Measurements from ENCODE around the gene ODC1.
"Not testable (repeated sequence)": the region's sequence is repeated elsewhere in the genome, so short reads cannot be mapped to it uniquely, and the experiment has no call there.

Gene ODC1

DNA sequence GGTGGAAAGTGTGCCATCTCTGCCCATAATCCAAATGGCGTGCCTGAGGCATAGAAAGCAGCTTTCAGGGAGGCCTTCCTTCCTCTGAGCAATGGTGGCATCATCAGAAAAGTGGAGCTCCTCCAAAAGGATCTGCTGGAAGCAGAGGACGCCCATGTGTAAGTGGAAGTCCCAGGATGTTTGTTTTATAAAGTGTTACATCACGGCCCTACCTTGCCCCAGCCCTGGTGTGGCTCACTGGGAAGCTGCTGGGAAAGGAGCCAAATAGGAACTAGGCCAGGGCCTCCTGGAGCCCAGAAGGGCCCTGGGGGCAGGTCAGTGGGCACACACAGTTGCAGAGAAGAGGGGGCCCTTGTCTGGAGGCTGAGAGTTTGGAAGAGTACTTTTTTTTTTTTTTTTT is 4.2 kb upstream of the ODC1 start:
- DNase-seq = no peak

DNA sequence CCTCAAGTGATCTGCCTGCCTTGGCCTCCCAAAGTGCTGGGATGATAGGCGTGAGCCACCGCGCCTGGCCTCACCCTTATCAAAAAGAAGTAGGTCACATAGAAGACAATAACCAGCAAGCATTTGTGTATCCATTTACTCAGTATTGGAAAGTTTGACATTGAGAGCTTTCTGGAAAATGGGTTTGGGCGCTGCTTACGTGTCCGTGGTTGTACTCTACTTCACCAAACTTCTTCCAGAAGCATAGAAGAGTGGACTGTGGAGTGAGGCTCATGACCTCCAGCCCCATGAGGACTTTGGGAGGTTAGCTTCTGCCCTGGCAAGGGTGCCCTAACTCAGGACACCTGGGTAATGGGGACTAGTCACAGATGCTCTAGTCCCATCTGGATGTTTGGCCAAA is 3.7 kb upstream of the ODC1 start:
- DNase-seq = no peak

DNA sequence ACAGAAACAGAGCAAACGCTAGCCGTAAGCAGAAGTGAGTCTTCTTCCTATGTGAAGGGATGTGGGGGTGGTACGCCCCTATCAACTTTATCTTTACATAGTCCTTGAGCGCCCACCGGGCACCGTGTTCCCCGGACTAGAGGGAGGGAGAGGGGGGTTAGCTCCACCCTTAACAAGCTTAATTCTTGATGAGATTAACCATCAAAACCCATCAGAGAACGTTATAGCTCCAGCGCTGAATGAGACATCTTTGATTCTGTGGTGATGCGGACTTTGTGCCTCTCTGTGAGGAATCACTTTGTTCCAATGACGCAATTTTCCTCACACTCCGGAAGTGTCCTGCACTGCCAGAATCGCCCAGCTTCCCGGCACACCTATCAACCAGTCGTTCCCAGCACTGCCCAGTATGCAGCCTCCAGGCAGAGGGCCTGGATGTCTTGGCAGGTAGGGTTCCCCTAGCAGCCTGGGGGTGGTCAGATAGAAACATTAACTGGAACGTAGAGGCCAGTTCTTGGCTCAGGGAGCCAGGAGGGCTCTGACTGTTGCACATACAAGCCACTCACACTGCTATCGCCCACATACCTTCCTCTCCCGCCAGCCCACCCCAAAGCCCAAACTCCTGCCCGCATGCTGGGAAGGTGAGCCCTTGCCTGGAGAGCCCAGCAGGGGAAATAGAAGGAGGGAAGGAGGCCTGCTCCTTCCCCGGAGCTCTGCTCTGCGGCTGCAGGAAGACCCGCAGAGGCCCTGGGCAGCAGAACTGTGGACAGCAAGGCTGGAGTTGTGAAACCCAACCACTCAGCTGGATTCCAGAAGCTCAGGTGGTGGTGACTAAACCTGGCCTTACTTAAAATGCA is 1.9 kb upstream of the ODC1 start:
- DNase-seq = no peak

DNA sequence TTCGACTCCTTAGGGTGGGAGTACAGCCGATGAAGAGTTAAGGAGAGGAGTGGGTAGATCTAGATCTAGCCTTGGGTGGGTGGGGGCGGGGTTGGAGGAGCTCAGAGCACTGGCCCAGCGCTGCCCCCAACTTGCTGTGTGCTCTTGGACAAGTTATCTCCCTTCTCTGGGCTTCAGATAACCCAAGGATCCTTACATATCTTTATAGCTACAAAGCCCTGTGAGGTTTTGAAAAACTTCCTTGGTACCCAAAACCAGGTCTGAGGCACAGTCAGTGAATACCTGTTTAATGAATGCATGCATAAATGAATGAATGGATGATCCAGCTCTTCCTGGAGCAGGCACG is 1.3 kb upstream of the ODC1 start:
- DNase-seq = no peak

DNA sequence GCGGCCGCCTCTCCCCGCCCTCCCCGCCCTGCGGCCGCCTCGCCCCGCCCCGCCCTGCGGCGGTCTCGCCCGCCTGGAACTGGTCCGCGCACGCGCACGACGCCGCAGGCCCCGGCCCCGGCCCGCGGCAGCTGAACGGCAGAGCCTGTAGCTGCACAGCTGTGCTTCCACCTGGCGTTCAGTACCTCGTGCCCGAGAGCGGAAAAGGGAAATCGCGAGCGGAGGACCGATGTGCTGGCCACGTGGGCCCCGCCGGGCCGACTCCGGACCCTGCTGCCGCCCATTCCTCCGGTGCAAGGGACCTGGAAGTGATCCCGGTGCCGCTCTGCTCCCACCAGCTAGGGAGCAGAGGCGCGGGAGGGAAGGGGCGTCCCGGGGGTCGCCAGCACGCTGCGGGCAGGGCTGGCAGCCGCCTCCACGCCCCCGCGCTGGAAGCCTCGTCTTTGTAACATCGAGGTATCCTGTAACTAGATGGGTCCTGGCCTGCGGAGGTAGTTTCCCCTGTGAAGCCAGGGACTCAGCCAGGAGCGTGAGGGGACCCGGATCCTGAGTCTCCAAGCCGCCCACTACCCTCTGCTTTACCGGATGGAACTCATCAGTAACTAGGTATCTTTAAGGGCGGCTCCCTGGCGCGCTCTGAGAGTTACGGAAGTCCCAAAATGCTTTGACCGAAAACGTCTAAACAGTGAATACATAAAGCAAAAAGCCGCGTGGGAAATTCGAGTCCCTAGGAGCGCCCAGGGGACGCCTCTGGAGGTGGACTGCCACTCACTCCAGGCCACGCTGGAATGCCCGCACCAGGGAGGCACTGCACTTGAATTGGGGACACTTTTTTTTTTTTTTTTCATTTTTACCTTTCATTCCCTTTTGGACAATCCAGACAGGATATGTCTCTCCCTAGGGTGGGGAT is 704 bp upstream of the ODC1 start:
- DNase-seq = peak; percentile 96

DNA sequence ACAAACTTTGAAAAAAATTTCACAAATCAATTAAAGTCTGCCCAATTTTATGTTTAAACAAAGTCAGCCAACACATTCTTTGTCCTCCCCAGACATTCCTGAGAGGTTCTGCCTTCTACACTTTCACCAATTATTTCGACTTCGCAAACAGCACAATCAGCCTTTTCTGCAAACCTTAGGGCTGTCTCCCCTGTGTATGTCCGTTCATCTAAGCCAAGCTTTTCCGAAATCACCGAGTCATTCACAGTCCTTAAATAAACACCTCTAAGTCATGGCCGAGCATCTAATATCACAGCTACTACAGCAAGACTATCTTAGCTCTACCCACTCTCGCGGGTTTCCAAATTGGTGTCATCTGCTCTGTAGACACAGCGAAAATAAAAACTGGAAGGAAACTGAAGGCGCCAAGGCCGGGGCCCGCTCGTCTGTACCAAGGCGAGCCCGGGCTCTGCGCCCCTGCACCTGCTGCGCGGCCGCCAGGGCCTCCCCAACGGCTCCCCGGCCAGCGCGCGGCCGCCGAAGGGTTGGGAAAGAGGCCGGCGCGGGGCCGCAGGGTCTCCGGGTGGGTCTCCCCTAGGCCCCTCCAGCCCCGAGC is 730 bp downstream of the ODC1 start:
- DNase-seq = peak; percentile 51

DNA sequence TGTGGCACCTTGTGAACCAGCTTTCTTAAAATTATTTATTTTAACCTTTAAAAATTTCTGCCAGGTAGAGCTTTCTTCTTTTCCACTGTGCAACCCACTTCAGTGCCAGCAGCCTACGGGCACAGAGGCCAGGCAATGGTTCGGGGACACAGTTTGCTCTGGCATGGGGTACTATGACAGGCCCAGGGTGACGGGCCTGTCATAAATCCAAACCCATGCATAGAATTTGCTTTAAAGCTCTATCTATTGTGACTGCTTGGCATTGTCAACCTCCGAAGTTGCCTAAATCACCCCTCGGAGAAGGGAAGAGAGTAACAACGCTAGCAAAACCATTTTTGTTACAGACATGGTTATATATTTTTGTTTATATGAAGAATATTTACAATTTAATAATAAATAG is 1.5 kb downstream of the ODC1 start:
- no peak for DNase-seq

DNA sequence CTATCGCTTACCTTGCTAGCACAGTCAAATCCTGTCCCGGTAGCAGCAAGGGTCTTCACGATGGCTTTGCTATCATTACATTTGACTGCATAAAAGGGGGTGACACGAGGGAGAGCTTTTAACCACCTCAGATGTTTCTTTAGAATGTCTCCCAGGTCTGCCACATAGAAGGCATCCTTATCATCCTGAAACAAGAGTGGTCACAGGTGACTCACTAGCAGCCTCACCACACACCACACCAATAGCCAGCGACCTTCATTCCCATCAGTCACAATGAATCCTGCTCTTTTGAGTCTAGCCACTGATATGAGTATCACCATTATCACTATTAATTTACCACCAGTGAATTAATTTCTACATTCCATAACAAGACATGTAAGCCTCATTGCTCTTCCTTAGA is 3.7 kb downstream of the ODC1 start:
- peak; percentile 84 for DNase-seq

DNA sequence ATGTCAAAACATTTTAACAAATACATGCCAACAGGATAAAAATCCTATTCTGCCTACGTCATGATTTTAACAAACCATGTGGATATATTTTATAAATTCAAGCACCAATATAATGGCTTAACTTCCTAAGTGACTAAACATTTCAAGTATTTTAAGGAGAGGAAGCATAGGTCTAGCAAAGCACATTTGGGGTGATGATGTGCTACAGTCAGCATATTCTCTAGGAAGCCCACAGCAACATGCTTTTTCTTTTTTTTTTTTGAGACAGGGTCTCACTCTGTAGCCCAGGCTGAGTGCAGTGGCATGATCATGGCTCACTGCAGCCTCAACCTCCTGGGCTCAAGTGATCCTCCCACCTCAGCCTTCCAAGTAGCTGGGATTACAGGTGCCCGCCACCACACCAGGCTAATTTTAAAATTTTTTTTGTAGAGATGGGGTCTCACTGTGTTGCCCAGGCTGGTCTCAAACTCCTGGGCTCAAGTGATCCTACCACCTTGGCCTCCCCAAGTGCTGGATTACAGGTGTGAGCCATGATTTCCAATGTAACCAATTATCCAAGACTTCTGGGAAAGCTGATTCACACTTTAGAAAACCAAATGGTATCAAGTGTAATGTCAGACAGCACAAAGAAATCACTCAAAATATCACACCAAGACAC is 5.5 kb downstream of the ODC1 start:
- DNase-seq = not testable (repeated sequence)

DNA sequence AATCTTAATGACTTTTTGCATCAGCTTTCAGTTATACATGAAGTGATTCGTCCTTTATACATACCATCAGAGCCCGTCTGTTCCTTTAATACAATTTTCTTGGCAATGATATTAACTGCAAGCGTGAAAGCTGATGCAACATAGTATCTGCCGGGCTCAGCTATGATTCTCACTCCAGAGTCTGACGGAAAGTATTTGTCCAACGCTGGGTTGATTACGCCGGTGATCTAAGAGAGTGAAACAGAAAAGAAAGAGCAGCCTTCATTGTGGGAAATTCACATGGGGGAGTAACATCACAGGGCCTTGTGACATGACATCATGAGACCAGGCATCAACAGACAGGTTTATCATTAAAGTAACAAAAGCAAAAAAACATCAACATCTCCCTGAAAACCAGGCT is 6.2 kb downstream of the ODC1 start:
- no peak for DNase-seq

DNA sequence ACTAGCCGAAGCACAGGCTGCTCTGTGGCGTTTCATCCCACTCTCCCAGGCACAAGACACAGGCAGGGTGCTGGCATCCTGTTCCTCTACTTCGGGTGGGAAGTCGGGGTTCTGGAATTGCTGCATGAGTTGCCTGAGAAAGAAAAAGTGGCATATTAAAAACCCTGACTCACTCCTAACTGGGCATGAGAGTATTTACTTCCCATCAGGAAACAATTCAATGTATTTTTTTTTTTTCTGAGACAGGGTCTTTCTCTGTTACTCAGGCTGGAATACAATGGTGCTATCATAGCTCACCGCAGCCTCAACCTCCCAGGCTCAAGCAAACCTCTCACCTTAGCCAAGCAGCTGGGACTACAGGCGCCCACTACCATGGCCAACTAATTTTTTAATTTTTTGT is 7.4 kb downstream of the ODC1 start:
- no peak for DNase-seq

DNA sequence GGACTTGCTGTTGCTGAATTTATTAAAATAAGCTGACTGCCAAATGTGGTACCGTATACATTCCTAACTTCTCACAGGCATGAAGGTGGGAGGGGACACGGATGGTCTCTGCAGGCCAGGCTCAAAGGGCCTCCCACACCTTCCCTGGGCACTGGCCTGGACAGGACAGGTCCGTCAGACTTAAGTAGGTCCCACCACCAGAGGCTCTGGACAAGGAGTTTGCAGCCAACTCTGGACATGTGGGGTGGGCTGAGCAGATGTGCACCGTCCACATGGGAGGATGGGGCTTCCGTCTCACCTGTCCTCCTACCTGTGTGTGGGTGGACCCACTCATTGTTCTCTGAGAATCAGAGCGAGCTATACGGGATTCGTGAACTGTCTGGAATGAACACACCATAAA is 8.2 kb downstream of the ODC1 start:
- no peak for DNase-seq

DNA sequence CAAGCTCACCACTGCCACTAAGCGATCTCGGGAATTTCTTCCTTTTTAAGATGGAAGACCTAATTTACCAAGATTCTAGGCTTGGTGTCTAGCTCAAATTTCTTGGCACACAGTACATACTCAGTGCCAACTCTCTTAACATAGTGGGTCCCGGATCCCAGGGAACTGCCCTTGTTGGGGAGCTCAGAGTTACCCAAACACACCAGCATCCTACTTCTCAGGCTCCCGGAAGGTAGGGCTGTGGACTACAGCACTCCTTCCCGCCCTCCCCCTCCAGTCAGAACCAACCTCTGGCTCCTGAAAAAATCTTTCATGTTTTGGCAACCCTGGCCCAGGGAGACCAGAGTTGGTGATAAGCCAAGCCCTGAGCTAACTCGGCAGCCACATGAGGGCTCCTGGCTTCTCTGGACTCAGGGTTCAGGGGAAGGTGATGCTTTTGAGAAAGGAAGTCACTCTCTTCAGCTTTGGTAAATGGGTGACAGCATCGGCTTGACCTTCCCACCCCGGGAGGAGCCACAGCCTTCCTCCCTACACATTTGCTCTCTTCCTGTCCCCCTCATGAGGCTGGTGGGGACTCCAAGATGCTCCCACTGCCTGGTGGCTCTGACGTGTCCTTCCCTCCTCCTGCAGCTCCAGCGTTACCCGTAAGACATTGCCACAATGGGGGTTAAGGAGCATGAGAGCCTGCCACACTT is 8.8 kb downstream of the ODC1 start:
- no peak for DNase-seq

DNA sequence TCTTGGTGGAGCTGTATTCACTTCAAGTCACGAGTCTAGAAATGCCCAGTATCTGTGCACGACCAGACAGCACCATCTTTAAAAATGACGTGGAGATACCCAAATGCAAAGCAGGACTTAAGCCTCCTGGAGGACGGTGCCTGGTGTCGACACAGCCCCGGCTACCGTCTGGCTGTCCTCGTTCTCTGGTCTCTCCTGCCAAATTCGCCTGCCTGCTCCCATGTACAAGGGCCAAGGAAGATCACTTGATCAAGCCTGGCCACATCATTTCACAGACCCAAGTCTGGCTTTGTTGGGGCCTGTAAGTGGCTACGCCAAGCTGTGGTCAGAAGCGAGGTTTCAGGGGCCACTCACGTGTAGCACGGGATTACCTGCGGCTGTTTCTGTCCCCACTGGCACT is 9.4 kb downstream of the ODC1 start:
- DNase-seq = no peak

DNA sequence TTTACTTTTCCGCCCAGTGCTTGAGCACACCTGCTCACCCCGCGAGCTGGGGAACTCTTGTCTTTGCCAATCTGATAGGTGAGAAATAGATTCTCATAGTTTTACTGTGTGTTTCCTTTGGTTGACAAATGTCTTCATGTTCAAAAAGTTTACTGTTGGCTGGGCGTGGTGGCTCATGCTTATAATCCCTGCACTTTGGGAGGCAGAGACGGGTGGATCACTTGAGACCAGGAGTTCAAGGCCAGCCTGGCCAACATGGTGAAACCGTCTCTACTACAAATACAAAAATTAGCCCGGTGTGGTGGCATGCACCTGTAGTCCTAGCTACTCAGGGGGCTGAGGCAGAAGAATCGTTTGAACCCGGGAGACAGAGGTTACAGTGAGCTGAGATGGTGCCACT is 10.3 kb downstream of the ODC1 start:
- no peak for DNase-seq

DNA sequence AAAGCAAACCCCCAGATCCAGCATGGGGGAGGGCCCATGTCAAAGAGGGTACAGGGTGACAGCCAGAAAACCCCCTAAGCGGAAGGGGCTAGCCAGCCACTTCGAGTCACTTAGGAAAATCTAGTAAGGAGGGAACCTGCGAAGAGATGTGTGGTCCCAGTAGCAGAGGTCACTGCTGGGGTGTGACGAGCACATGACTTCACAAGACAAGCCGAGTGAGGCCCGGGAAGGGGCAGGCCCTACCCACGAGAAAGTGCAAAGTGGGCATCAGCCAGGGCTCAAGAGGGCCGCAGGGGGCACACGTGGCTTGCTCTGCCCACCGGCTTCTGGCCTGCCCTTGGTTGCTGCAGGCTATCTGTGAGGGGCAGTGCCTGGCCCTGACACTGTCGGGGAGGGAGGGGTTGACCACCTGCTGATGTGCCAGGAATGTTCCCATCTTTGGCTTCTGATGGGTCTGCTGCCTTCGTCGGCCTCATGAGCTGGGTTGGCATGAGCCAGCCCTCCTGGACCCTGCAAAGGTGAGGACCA is 11.5 kb downstream of the ODC1 start:
- DNase-seq = no peak

DNA sequence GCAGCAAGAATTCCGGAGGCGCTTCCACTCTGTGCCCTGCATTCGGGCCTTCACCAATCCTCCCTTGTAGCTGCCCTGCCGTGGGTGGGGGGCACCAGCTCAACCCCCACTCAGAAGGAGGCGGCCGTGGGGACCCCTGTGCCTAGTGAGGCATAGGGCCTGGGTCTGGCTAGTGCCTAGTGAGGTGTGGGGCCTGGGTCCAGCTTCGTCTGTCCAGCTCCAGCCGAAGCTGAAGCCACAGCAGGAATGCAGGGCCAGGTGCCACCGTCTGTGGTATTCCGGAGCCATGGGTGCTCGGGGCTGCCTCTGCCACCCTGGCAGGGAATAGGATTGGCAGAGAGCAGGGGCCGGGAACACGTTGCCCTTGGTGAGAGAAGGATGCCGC is 12.3 kb downstream of the ODC1 start:
- no peak for DNase-seq

DNA sequence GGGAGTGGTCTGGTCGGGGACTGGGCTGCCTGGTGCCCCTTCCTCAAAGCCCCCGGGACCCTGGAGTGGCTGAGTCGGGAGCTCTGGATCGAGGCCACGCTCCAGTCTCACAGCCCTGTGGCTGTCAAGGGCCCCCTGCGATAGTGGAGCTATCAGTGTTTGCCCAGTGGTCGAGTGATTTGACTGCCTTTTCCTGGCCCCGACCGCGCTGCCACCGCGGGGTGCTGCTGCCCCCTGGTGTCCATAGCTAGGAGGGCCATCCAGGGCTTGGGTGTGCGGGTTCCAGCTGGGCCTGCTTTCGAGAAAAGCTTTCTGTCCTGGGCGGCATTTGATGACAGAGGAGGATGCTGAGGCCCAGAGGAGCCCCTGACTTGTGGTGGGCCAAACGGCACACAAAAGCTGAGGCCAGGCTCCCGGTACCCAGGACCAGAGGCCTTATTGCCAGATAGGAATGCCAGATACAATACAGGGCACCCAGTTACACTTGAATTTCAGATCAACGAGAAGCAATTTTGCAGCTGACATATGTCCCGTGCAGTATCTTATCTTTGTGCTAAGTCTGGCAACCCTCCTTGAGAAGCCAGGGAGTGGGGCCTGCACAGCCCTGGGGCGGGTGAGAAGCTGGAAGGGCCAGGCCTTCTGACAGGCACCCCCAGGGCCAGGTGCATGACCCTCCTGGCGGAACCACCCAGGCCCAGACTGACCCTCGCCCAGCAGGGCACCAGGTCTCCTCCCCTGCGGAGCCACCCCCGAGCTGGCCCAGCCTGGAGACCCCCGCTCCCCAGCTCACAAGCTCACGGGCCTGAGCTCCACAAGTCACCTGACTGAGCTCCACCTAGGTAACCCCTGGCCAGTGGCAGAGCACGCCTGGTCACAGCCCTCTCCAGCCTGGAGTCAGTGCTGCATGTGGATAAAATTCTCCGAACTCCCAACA is 13.0 kb downstream of the ODC1 start:
- peak; percentile 79 for DNase-seq

DNA sequence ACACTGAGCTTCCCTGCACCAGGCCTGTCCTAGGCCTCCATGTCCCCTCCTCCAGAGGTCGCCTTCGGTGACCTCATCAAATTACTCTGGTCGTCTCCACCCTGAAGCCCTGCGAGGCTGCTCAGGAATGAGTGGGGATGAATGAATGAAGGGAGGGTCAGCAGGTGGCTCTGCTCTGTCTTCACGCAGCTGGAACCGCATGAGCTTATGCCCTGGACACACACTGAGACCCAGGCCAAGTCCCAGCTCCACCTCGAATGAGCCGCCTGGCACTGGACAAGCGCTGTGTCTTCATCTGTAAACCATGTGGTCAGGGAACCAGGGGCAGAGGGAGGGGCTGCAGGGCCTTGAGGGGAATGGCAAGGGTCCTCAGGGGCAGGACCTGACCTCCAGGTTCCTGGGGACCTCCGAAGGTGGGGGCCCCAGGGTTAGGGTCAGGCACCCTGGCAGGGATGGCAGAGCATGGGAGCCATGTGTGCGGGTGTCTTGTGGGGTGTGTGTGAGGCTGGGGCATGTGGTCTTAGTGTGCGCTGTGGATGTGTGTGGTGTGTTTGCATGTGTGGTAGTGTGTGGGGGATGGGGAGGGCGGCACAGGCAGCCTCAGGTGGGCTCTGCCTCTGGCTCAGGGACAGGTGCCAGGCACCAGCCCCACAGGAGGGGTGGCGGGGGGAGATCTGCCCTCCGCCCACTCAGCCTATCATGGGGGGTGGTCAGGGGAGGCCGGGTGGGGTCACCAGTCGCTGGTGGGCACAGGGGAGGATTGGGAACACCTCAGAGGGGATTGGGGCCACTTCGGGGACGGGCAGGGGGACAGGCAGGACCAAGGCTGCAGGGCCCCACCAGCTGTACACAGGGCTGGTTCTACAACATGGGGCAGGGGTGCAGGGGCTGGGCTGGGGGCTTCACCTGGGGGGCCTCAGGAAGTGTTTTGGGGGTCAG is 13.9 kb downstream of the ODC1 start:
- no peak for DNase-seq
